Measurements from ENCODE around the gene KATNAL2. TPM values are rescaled to one million over a fixed set of nuclear protein-coding genes. Genes with fewer than 3 reads are reported as not detected.
"Not testable (repeated sequence)": the region's sequence is repeated elsewhere in the genome, so short reads cannot be mapped to it uniquely, and the experiment has no call there.

KATNAL2 gene
- total RNA-seq, 1 donor from 2014 or later = 4.5 TPM

DNA sequence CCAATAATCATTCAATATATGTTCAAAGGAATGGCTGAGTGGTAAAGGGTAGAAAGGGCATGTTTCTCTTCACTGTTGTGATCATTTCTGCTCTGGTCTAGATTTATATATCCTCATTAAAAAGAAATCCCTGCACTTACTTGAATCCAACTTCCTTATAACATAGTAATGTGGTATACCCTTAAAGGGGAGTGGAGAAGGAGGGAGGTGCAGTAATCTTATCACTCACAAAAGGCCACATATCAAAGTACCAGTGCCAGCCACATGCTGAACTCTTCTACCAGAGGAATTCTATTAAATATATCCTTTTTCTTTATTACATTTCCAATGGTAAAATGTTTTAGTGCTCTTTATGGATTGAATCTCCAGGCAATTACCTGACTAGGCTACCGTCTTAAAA, 3.3 kb downstream of the KATNAL2 start:
- DNase-seq (ENCODE audit: low spot score) = no peak
- no peak for ATAC-seq

DNA sequence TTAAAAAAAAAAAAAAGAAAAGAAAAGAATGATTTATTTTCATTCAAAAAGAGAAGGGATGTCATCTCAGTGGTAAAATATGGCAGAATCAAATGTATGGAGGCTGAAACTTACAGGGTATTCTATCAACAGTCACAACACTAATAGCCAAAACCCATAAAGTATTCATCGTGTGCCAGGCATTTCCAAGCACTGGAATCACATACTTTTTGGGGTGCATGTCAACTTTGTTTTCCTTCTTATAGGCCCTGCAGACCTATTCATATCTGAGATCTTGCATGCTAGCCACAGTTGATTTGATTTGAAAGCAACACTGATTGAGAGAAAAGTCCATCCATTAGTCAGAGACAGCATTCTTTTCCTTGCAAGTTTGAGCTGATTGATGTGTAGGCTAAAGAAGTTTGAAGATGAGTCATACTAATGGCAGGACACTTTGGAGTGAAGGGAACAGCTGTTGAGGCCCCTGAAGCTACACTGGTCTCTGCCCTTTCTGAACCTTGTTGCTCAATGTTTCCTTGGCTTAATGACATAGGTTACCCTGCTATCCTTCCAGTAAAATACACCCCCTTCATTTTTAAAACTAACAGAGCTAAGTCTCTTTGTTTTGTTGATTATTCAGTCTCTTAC, 22.0 kb downstream of the KATNAL2 start:
- ATAC-seq = peak; percentile 44
- DNase-seq (ENCODE audit: low spot score) = no peak

DNA sequence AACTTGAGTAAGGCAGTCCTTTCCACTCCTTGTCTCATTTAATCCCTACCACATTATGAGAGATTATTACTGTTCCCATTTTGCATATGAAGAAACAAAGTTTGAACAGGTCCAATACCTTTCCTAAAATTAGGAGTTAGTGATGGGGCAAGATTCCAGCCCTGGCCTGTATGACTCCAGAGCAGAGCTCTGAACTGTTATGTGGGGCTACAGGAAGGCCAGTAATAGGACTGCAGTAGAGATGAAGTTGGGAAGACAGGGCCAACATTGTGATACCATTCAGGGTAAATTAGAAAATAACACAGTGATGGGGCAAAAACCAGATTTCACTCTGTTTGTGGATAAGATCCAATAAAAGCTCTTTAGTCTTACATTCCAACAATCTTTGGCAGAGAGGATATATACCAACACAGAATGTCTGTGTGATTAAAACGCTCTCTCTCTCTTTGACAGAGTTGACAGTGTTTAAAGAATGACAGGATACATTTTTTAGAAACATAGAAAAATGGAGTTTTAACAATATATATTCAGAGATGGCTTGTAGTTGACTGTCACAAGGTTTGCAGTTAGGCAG, 22.7 kb downstream of the KATNAL2 start:
- no peak for ATAC-seq

DNA sequence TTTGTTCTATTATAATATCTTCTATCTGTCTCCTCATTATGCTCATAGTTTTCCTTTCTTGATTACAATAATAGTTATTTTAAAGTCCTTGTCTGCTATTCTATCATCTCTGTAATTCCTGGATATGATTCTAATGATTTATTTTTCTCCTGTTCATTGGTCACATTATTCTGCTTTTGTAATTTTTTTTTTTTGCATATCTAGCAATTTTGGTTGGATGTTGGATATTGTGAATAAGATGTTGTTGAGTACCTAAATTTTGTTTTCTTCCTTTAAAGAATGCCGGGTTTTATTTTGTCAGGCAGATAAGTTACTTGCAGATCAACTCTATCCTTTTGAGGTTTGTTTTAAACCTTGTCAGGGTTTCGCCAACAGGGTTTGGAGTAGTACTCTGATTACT, 25.2 kb downstream of the KATNAL2 start:
- DNase-seq (ENCODE audit: low spot score) (no peak), ATAC-seq (no peak)

More for the DNA sequence above, 22.7 kb downstream of the KATNAL2 start:
- no peak for DNase-seq (ENCODE audit: low spot score)

DNA sequence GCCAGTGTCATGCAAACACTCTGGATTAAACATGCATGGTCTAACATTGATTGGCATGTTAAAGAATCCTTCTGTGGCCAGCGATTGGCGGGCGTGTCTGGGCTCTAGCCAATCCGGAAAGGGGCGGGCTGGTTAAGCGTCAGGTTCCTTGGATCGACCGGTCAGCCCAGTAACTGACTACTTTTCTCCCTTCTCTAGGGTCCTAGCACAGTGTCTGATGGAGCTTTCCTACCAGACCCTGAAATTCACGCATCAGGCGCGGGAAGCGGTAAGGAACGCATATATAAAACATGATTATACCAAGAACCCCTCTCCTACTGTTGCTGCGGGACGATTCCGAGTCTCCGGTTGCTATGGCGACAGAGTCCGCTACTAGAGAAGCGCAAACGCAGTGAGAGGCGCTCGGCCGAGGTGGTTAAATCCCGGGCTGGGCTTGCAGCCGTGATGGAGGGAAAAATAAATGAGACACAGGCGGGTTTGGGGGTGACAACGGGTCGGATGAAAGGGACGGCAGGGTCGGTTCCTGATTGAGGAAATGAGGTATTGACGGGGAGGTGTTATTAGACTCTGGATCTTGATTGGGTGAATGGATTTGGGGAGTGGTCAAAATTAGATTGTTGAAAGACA, 29.4 kb downstream of the KATNAL2 start:
- ATAC-seq (peak; percentile 91), DNase-seq (ENCODE audit: low spot score) (peak; percentile 69)

DNA sequence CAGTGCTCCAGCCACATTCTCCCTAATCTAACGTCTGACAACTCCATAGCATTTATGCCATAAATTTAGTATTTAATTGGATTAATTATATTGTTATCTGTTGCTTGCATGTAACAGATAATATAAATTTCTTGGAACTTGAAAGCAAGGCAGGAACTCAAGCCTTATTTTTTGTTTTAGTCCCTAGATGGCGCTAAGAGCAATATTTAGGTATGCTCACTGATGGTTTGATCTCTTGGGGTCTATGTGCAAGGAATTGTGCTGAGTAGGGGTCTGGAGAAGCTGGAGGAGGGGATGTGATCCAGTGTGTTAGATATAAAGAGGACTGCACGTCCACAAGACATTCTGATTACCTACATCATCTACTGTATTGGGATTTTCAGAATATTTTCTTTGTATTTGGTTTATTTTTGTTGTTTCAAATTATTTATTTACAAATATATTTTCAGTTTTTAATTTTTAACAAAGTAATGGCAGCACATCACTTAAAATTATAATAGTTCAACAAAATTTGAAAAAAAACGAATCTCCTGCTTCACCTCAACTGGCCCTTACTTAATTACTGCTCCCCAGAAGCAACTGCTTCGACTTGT, 32.8 kb downstream of the KATNAL2 start:
- DNase-seq (ENCODE audit: low spot score) (no peak), ATAC-seq (peak; percentile 26)

DNA sequence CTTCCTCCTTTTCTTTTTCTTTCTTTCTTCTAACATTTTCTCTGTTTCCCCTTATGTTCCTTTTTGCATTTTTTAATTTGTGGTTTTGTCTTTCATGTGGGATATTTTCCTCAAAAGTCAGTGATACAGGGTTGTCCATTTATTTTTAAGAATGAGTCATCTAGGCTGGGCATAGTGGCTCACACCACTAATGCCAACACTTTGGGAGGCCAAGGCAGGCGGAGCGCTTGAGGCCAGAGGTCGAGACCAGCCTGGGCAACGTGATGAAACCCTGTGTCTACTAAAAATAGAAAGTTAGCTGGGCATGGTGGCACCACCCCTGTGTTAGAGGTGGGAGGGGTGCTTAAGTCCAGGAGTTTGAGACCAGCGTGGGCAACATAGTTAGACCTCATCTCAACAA, 35.8 kb downstream of the KATNAL2 start:
- ATAC-seq (peak; percentile 86), DNase-seq (ENCODE audit: low spot score) (peak; percentile 51)

DNA sequence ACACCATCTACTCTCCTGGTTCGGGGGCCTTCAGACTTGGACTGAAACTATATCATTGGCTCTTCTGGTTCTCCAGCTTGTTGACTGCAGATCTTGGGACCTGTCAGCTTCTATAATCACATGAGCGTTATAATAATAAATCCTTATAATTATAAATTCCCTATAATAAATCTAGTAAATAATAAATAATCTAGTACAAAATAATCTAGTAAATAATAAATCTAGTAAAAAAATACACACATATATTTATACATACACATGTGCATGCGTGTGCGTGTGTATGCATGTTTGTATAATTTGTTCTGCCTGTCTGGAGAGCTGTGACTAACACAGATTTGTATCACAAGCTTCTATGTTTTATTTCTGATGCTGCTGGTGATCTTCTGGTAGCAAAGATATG, 40.8 kb downstream of the KATNAL2 start:
- DNase-seq (ENCODE audit: low spot score) (no peak), ATAC-seq (no peak)

DNA sequence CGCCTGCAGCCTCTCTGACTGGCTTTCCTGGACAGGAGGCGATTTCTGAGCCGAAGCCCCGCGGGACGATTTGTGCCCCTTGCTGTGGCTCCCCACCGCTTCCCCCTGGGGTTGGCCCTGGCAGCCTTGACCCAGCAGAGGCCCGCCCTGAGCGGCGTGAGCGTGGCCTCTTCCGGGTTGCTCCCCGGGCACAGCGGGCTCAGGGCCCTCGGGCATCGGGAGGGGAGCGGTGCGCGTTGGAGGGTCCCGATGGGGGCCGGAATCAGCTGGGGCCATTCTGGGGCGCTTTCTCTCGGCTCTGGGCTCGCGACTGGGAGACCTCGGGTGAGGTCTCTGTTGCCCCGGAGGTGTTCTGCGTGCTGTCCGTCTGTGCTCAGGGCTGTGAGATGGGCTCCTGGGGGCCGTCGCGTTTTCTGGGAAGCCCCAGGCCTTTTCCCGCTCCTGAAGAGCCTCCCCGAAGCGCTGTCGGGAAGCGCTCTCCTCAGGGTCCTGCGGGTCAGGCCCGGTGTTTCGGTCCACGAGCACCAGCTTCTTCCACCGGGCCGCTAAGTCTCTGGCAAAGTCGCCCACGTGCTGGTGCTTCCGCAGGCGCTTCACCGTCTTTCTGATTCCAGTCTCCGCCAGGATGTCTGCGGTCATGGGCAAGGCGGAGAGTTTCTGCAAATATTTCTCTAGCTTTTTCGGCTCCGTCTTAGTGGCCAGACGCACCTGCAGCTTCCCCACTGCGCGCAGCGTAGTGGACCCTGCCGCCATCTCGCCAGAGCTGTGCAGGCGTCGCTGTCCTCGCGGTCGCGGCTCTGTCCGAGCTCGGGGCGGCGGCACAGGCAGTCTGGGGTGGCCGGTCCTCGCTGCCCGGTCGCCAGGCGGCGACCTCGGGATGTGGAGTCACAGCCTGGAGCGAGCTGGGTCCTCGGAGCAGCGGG, 46.5 kb downstream of the KATNAL2 start:
- DNase-seq (ENCODE audit: low spot score) = not testable (repeated sequence)
- ATAC-seq = peak; percentile 24

DNA sequence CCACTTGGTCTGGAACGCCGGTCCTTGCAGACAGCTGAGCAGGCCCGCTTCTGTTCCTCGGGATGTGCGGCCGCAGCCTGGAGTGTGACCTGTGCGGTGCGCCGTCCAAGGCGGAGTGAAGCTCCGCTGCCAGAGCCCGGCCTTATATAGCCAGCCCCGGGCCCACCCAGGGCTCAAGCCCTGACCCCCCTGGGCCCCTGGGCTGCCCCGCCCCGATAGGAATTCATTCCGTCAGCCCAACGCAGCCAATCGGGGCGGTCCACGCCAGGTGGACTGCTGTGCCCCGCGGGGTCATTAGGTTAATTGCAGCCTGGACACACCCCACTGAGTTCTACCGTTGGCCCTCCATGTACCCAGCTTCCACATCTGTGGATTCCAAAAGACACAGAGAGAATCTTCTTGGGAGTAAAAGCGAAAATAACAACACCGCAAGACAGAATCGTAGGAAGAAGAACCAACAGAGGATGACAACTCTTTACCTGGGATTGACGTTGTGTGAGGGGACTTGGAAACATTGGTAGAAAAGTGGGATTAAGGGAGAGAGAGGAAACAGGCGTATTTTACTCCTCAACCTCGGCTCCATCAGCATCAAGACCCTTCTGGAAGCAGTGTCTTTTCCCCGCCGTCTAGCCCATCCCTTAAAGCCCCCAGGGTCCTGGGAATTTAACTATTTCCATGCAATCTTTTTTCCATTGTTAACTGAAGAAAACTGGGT, 47.3 kb downstream of the KATNAL2 start:
- ATAC-seq = peak; percentile 25
- not testable (repeated sequence) for DNase-seq (ENCODE audit: low spot score)

DNA sequence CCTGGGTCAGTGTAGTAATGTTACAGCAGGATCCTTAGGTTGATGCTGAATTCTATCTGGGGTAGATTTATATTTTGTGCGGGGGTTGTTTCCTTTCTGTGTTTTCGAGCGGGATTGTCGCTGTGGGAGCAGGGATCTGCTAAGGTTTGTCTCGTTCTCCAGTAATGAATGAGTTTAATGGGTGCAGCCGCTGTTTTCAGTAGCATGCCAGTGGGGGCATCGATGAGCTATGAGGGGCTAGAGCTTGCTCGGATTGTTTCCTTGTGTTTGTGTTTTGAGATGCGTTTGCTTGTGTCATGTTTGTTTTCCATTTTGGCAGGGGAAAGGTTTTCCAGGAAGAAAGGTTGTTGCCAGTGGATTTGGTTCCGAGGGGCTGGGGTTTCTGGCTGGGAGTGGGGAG, 48.9 kb downstream of the KATNAL2 start:
- not testable (repeated sequence) for ATAC-seq; DNase-seq (ENCODE audit: low spot score)

DNA sequence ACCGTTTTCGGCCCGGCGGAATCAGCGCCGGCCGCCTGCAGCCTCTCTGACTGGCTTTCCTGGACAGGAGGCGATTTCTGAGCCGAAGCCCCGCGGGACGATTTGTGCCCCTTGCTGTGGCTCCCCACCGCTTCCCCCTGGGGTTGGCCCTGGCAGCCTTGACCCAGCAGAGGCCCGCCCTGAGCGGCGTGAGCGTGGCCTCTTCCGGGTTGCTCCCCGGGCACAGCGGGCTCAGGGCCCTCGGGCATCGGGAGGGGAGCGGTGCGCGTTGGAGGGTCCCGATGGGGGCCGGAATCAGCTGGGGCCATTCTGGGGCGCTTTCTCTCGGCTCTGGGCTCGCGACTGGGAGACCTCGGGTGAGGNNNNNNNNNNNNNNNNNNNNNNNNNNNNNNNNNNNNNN, 52.1 kb downstream of the KATNAL2 start:
- not testable (repeated sequence) for DNase-seq (ENCODE audit: low spot score); ATAC-seq

DNA sequence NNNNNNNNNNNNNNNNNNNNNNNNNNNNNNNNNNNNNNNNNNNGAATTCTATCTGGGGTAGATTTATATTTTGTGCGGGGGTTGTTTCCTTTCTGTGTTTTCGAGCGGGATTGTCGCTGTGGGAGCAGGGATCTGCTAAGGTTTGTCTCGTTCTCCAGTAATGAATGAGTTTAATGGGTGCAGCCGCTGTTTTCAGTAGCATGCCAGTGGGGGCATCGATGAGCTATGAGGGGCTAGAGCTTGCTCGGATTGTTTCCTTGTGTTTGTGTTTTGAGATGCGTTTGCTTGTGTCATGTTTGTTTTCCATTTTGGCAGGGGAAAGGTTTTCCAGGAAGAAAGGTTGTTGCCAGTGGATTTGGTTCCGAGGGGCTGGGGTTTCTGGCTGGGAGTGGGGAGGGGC, 102.5 kb downstream of the KATNAL2 start:
- not testable (repeated sequence) for DNase-seq (ENCODE audit: low spot score); ATAC-seq

DNA sequence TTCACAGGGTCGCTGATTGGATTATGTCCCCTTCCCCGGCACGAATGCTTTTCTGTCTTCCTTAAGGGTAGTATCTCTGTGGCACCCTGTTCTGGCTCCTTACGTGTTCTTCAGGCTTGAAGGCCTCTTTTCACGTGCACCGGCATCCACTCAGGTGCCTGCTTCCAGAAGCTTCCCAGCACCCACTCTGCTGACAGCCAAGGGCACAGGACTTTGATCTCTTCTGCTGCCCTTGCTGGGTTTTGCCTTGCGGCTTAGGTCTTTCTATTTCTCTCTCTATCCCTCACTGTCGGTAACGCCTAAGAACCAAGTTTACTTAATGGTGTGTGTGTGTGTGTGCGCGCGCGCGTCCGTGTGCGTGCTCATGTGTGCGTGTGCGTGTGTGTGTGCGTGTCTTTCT, 103.4 kb downstream of the KATNAL2 start:
- not testable (repeated sequence) for DNase-seq (ENCODE audit: low spot score)
- ATAC-seq = peak; percentile 76

DNA sequence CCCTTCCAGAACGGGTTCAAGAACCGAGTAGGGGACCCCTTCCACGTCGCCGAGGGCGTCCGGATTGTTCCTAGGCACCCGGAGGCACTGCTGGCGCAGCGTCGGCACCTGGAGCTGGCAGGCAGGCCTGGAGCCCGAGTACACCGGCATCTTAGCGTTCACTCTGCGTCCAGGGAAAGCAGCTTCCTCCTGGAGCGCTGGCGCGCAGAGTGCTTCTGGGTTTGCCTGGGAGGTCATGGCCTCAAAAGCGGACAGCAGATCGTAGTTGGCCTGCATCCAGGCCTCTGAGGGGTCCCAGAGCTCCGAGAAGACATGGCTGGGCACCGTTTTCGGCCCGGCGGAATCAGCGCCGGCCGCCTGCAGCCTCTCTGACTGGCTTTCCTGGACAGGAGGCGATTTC, 105.4 kb downstream of the KATNAL2 start:
- not testable (repeated sequence) for ATAC-seq; DNase-seq (ENCODE audit: low spot score)

DNA sequence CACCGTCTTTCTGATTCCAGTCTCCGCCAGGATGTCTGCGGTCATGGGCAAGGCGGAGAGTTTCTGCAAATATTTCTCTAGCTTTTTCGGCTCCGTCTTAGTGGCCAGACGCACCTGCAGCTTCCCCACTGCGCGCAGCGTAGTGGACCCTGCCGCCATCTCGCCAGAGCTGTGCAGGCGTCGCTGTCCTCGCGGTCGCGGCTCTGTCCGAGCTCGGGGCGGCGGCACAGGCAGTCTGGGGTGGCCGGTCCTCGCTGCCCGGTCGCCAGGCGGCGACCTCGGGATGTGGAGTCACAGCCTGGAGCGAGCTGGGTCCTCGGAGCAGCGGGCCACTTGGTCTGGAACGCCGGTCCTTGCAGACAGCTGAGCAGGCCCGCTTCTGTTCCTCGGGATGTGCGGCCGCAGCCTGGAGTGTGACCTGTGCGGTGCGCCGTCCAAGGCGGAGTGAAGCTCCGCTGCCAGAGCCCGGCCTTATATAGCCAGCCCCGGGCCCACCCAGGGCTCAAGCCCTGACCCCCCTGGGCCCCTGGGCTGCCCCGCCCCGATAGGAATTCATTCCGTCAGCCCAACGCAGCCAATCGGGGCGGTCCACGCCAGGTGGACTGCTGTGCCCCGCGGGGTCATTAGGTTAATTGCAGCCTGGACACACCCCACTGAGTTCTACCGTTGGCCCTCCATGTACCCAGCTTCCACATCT, 106.5 kb downstream of the KATNAL2 start:
- ATAC-seq = peak; percentile 3
- DNase-seq (ENCODE audit: low spot score) = not testable (repeated sequence)

DNA sequence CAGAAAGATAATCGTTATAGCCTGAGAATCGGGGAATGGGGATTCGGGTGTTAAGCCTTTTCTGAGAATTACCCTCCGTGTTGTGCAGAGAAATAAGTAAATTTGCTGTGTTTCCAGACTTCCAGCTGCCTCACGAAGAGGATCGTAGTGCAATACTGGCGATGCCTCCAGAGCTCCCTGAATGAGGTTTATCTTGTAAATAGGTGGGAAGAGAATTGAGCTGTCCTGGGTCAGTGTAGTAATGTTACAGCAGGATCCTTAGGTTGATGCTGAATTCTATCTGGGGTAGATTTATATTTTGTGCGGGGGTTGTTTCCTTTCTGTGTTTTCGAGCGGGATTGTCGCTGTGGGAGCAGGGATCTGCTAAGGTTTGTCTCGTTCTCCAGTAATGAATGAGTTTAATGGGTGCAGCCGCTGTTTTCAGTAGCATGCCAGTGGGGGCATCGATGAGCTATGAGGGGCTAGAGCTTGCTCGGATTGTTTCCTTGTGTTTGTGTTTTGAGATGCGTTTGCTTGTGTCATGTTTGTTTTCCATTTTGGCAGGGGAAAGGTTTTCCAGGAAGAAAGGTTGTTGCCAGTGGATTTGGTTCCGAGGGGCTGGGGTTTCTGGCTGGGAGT, 108.3 kb downstream of the KATNAL2 start:
- not testable (repeated sequence) for DNase-seq (ENCODE audit: low spot score); ATAC-seq

DNA sequence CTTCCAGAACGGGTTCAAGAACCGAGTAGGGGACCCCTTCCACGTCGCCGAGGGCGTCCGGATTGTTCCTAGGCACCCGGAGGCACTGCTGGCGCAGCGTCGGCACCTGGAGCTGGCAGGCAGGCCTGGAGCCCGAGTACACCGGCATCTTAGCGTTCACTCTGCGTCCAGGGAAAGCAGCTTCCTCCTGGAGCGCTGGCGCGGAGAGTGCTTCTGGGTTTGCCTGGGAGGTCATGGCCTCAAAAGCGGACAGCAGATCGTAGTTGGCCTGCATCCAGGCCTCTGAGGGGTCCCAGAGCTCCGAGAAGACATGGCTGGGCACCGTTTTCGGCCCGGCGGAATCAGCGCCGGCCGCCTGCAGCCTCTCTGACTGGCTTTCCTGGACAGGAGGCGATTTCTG, 111.3 kb downstream of the KATNAL2 start:
- not testable (repeated sequence) for DNase-seq (ENCODE audit: low spot score); ATAC-seq
